Mammary epithelial cell (primary cell): ENCODE results near the gene TLE5.

ENCODE experiments used
- EZH2 ChIP-seq: IDR thresholded peaks from 2 replicates; pipeline ENCODE4 v1.6.1; 2012; ENCODE audit warnings: low read length, inconsistent platforms, borderline replicate concordance
- TF ChIP-seq, protein P1 (sequence below), 2 donors: IDR thresholded peaks in 1 of 2; conservative IDR thresholded peaks in 1 of 2; 2 replicates each; pipeline ENCODE4 v1.5.1; 2011 to 2012; ENCODE audit warnings: inconsistent platforms in 2 of 2, low read length in 2 of 2, mild to moderate bottlenecking in 2 of 2, control low read depth in 1 of 2, low read depth in 1 of 2; ENCODE audit not compliant: insufficient read depth in 1 of 2; ENCODE audit errors: extremely low read depth in 1 of 2

GRCh38 chr19:3098141-3098514, 35.8 kb upstream of the TLE5 start:
- TF ChIP-seq, protein P1, sequence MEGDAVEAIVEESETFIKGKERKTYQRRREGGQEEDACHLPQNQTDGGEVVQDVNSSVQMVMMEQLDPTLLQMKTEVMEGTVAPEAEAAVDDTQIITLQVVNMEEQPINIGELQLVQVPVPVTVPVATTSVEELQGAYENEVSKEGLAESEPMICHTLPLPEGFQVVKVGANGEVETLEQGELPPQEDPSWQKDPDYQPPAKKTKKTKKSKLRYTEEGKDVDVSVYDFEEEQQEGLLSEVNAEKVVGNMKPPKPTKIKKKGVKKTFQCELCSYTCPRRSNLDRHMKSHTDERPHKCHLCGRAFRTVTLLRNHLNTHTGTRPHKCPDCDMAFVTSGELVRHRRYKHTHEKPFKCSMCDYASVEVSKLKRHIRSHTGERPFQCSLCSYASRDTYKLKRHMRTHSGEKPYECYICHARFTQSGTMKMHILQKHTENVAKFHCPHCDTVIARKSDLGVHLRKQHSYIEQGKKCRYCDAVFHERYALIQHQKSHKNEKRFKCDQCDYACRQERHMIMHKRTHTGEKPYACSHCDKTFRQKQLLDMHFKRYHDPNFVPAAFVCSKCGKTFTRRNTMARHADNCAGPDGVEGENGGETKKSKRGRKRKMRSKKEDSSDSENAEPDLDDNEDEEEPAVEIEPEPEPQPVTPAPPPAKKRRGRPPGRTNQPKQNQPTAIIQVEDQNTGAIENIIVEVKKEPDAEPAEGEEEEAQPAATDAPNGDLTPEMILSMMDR (conservative IDR thresholded peaks at IDR 0.05 in 1 of 2, IDR thresholded peaks at IDR 0.05 in 1 of 2; ENCODE audit: extremely low read depth in 1 of 2, insufficient read depth in 1 of 2, low read depth in 1 of 2, low read length in 2 of 2) = peak in 1 of 2 donors; percentile 4
- TF ChIP-seq EZH2 = no peak
